Measurements from ENCODE around the gene WDR90. TPM values are rescaled to one million over a fixed set of nuclear protein-coding genes. Genes with fewer than 3 reads are reported as not detected.

The WDR90 gene
- total RNA-seq (2022), result 40.4 and 47.9 TPM in 2 replicates
- Bru-seq, nascent RNA, result percentile 44 among the genes with signal in this experiment
- BruChase-seq, experiment 1, labeled RNA remaining after a 6-hour chase, result percentile 68 among the genes with signal in this experiment
- BruChase-seq, experiment 2, labeled RNA remaining after a 2-hour chase, result percentile 53 among the genes with signal in this experiment
- long read RNA-seq, partial matches to known transcripts, result 6 of 19 reads
- long read RNA-seq, other reads (novel, unspliced or antisense), result 12 of 19 reads

DNA sequence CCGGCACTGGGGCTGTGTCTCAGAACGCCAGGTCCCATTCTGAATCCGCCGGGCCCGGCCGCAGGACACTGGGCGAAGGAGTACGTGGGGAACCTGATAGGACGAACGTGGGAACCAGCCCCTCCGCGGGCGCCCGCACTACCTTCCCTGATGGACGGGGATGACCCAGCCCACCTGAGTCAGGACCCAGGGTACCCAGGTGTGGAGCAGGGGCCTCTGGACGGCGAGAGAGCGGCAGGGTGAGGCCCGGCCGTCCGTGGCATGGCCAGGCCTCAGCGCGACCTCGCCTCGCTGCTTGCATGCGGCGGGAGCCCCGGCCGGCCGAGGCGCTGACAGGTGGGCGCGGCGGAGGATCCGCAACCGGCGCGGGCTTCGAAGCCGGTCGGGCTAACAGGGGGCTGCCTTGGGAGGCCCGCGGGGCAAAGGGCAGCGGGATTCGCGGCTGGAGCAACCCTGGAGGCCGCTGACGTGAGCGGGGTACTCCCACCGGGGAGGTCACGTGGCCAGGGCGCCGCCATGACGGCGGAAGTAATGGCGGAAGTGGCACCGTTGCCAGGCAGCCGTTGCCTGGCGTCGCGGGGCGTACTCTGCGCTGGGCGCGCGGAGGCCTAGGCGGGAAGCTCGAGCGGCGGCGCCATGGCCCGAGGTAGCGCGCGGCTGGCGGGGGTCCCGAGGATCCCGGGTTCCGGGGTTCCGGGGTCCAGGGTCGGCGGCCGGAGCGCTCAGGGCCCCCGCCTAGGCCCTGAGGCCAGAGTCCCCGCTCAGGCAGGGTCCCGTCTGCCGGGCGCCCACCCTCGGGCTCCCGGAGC, at the start of gene WDR90:
TSS of gene WDR90 (plus strand) at position 585 of the 809 bp plus-strand sequence. CDS start at position 637, 52 bp downstream.
- BruUV-seq (replicated peaks), result TSS peak; percentile 69
- no peaks in the 10 kb centered on the region for H3K9me3 Mint-ChIP-seq (ENCODE audit: unreplicated experiment)
- H3K4me1 Mint-ChIP-seq (ENCODE audit: insufficient read depth, unreplicated experiment), result peaks cover 14% of the 10 kb centered on the region
- ChIA-PET POLR2A (interaction anchor here (0.6 to 2.8 kb wide), 15 partner anchors 12 to 122 kb away, joined by 3 to 17 read pairs (median 5); partner anchors contain the start of genes CAPN15, CCDC78, JMJD8 and METTL26), CTCF (interaction anchor here (0.6 to 1.5 kb wide), 10 partner anchors 10 to 646 kb away, joined by 3 to 7 read pairs (median 3); partner anchors contain the start of genes RHOT2 and WDR24)
- DNase-seq (ENCODE audit: unreplicated experiment), result peak; percentile 91
- H3K4me3 Mint-ChIP-seq (ENCODE audit: unreplicated experiment), result peak within 1 kb of the TSS; percentile 74
- peaks cover 26% of the 10 kb centered on the region for H3K36me3 Mint-ChIP-seq (ENCODE audit: insufficient read depth, unreplicated experiment)
- no peaks in the 10 kb centered on the region for H3K27me3 Mint-ChIP-seq (ENCODE audit: insufficient read depth, unreplicated experiment)
- intact Hi-C loops (cut with micrococcal nuclease), result loop anchor here (2.0 kb wide), 1 partner anchor 60 kb away; no protein-coding TSS in a partner anchor
- TF ChIP-seq, protein P1, sequence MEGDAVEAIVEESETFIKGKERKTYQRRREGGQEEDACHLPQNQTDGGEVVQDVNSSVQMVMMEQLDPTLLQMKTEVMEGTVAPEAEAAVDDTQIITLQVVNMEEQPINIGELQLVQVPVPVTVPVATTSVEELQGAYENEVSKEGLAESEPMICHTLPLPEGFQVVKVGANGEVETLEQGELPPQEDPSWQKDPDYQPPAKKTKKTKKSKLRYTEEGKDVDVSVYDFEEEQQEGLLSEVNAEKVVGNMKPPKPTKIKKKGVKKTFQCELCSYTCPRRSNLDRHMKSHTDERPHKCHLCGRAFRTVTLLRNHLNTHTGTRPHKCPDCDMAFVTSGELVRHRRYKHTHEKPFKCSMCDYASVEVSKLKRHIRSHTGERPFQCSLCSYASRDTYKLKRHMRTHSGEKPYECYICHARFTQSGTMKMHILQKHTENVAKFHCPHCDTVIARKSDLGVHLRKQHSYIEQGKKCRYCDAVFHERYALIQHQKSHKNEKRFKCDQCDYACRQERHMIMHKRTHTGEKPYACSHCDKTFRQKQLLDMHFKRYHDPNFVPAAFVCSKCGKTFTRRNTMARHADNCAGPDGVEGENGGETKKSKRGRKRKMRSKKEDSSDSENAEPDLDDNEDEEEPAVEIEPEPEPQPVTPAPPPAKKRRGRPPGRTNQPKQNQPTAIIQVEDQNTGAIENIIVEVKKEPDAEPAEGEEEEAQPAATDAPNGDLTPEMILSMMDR (IDR thresholded peaks at IDR 0.05; ENCODE audit: unreplicated experiment), result no peak
- peak within 1 kb of the TSS; percentile 88 for H3K27ac Mint-ChIP-seq (ENCODE audit: low read depth, unreplicated experiment)

GRCh38 chr16:600781-601180, 48.4 kb upstream of the WDR90 start:
- no TSS peak for BruUV-seq (replicated peaks)
- peaks cover 42% of the 10 kb centered on the region for H3K36me3 Mint-ChIP-seq (ENCODE audit: insufficient read depth, unreplicated experiment)
- TF ChIP-seq, protein P1 (IDR thresholded peaks at IDR 0.05; ENCODE audit: unreplicated experiment), result no peak
- no peak for DNase-seq (ENCODE audit: unreplicated experiment)
- no peak overlapping the region for H3K27ac Mint-ChIP-seq (ENCODE audit: low read depth, unreplicated experiment)
- ChIA-PET POLR2A (interaction anchor here (0.9 to 1.7 kb wide), 5 partner anchors 10 to 70 kb away, joined by 3 to 6 read pairs (median 3); no protein-coding TSS in a partner anchor), CTCF (interaction anchor here (0.6 to 1.3 kb wide), 5 partner anchors 10 to 1033 kb away, joined by 3 to 5 read pairs (median 3); partner anchors contain the start of gene METTL26)
- intact Hi-C loops (cut with micrococcal nuclease), result no loop called here
- H3K9me3 Mint-ChIP-seq (ENCODE audit: unreplicated experiment), result no peaks in the 10 kb centered on the region
- H3K4me3 Mint-ChIP-seq (ENCODE audit: unreplicated experiment), result no peak overlapping the region
- no peaks in the 10 kb centered on the region for H3K27me3 Mint-ChIP-seq (ENCODE audit: insufficient read depth, unreplicated experiment)
- H3K4me1 Mint-ChIP-seq (ENCODE audit: insufficient read depth, unreplicated experiment), result peaks cover 13% of the 10 kb centered on the region

GRCh38 chr16:603933-604332, 45.2 kb upstream of the WDR90 start:
- Mint-ChIP-seq H3K36me3 (ENCODE audit: insufficient read depth, unreplicated experiment) (peaks cover 18% of the 10 kb centered on the region), H3K4me3 (ENCODE audit: unreplicated experiment) (no peak overlapping the region), H3K9me3 (ENCODE audit: unreplicated experiment) (no peaks in the 10 kb centered on the region), H3K27ac (ENCODE audit: low read depth, unreplicated experiment) (no peak overlapping the region), H3K4me1 (ENCODE audit: insufficient read depth, unreplicated experiment) (no peaks in the 10 kb centered on the region), H3K27me3 (ENCODE audit: insufficient read depth, unreplicated experiment) (no peaks in the 10 kb centered on the region)
- TF ChIP-seq, protein P1 (IDR thresholded peaks at IDR 0.05; ENCODE audit: unreplicated experiment), result no peak
- intact Hi-C loops (cut with micrococcal nuclease), result no loop called here
- CTCF ChIA-PET, result no interaction called here
- DNase-seq (ENCODE audit: unreplicated experiment), result no peak
- no TSS peak for BruUV-seq (replicated peaks)
- POLR2A ChIA-PET, result no interaction called here
